Measurements from ENCODE around the gene CPNE5. TPM values are rescaled to one million over a fixed set of nuclear protein-coding genes. Genes with fewer than 3 reads are reported as not detected.
"Not testable (repeated sequence)": the region's sequence is repeated elsewhere in the genome, so short reads cannot be mapped to it uniquely, and the experiment has no call there.

CPNE5 gene
- total RNA-seq, 6 experiments from 2014 or later, result 0.12 to 0.37 (median 0.26) TPM; not detected in 2

DNA sequence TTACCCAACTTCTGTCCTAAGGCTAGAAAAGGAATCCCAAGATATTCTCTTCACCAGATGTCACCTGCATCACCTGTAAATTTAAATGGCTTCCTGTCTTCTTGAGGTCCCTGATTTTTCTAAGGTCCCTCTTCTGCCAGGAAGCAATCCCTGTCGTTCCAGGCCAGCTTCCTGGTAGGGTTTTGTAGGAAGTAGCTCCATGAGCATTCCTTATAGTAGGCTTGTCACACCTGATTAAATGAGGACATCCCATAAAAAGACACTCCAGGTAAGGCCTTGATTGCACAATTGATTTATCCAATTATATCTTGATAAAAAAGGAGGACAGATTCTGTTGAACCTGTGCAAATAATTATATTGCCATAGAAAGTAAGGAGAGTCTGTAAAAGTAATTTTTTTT is 132.9 kb downstream of the CPNE5 start:
- TF ChIP-seq, protein P1, sequence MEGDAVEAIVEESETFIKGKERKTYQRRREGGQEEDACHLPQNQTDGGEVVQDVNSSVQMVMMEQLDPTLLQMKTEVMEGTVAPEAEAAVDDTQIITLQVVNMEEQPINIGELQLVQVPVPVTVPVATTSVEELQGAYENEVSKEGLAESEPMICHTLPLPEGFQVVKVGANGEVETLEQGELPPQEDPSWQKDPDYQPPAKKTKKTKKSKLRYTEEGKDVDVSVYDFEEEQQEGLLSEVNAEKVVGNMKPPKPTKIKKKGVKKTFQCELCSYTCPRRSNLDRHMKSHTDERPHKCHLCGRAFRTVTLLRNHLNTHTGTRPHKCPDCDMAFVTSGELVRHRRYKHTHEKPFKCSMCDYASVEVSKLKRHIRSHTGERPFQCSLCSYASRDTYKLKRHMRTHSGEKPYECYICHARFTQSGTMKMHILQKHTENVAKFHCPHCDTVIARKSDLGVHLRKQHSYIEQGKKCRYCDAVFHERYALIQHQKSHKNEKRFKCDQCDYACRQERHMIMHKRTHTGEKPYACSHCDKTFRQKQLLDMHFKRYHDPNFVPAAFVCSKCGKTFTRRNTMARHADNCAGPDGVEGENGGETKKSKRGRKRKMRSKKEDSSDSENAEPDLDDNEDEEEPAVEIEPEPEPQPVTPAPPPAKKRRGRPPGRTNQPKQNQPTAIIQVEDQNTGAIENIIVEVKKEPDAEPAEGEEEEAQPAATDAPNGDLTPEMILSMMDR (IDR thresholded peaks at IDR 0.05), result no peak
- no peaks in the 10 kb centered on the region for H3K9me3 Mint-ChIP-seq
- H3K4me1 Mint-ChIP-seq (ENCODE audit: low read depth), result peaks cover 10% of the 10 kb centered on the region
- no peak overlapping the region for H3K4me3 Mint-ChIP-seq
- peaks cover 14% of the 10 kb centered on the region for H3K27me3 Mint-ChIP-seq (ENCODE audit: insufficient read depth)
- H3K27ac Mint-ChIP-seq, result no peak overlapping the region
- no peak for DNase-seq
- no peaks in the 10 kb centered on the region for H3K36me3 Mint-ChIP-seq (ENCODE audit: low read depth)

DNA sequence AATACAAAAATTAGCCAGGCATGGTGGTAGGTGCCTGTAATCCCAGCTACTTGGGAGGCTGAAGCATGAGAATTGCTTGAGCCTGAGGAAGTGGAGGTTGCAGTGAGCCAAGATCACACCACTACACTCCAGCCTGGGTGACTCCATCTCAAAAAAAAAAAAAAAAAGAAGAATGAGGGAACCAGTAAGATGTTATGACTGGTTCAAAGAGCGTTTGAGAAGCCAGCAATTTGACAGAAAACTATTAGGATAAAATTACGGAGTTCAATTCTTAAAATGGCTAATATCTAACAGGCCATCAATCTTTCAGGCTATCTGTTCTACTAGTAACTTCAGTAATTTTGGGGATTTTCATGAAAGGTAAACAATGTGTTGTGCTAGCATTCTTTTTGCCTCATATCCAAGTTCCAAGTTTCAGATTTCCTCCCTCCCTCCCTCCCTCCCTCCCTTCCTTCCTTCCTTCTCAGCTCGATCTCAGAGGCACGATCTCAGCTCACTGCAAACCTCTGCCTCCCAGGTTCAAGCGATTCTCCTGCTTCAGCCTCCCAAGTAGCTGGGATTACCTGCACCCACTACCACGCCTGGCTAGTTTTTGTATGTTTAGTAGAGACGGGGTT is 134.2 kb downstream of the CPNE5 start:
- not testable (repeated sequence) for H3K27ac Mint-ChIP-seq; H3K4me3 Mint-ChIP-seq; H3K36me3 Mint-ChIP-seq (ENCODE audit: low read depth); H3K9me3 Mint-ChIP-seq; DNase-seq
- Mint-ChIP-seq H3K27me3 (ENCODE audit: insufficient read depth) (peaks cover 12% of the 10 kb centered on the region), H3K4me1 (ENCODE audit: low read depth) (peaks cover 18% of the 10 kb centered on the region)

DNA sequence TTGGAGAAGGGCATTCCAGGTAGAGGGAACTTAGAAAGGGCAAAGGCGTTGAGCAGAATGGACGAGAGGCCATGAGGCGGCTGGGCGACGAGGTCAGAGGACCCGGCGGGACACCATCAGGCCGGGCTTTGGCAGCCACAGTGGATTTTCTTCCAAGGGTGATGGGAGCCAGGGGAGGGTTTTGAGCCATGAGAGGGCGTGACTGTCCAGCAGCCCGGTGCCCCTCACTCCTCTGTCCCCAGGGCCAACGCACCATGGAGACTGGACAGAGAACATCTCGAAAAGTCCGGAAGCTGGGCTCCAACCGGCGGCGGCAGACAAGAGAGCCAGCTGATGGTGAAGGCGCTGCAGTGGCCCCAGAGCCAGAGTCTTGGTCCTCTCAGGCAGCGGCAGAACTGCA is 135.3 kb downstream of the CPNE5 start:
- TF ChIP-seq, protein P1 (IDR thresholded peaks at IDR 0.05), result no peak
- Mint-ChIP-seq H3K4me3 (no peak overlapping the region), H3K27ac (no peak overlapping the region), H3K36me3 (ENCODE audit: low read depth) (no peaks in the 10 kb centered on the region), H3K4me1 (ENCODE audit: low read depth) (peaks cover 18% of the 10 kb centered on the region), H3K9me3 (no peaks in the 10 kb centered on the region), H3K27me3 (ENCODE audit: insufficient read depth) (peaks cover 10% of the 10 kb centered on the region)
- no peak for DNase-seq

DNA sequence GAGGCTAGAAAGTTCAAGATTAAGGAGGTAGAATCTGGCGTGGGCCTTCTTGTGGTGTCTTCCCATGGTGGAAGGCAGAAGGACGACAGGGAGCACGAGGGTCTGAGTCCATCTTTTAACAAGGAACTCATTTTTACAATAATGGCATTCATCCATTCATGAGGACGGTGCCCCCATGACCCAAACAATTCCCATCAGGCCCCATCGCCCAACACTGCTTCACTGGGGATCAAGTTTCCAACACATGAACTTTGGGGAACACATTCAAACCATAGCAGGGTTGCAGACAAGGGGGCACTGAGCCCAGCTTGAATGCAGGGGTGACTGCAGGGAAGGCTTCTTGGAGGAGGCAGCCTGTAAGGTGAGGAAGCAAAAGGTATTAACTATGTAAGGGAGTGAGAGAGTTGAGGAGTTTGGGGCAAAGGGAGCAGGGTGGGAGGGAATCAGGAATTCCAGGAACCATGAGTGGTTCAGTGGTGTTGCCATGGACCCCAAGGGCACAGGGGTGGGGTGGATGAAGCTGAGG is 136.1 kb downstream of the CPNE5 start:
- H3K27ac Mint-ChIP-seq, result no peak overlapping the region
- no peaks in the 10 kb centered on the region for H3K9me3 Mint-ChIP-seq
- no peak overlapping the region for H3K4me3 Mint-ChIP-seq
- no peak for DNase-seq
- peaks cover 14% of the 10 kb centered on the region for H3K27me3 Mint-ChIP-seq (ENCODE audit: insufficient read depth)
- H3K4me1 Mint-ChIP-seq (ENCODE audit: low read depth), result peaks cover 18% of the 10 kb centered on the region
- H3K36me3 Mint-ChIP-seq (ENCODE audit: low read depth), result no peaks in the 10 kb centered on the region
- TF ChIP-seq, protein P1 (IDR thresholded peaks at IDR 0.05), result no peak

DNA sequence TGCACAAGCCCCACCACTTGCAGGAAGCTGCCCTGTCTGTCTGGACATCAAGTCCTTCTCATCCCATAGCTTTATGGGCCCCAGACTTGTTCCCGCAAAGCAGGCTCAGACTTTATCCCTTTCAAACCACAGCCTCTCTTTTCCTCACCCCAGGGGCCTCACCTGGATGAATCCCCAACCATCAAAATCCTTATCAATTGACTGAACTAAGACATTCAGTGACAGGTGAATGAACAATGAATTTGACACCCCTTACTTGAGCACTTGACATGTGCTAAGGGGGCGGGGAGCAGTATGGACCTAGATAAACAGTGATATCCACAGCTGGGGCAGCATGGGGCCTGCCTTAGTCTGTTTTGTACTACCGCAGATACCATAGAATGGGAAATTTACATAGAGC is 136.6 kb downstream of the CPNE5 start:
- DNase-seq, result no peak
- Mint-ChIP-seq H3K4me1 (ENCODE audit: low read depth) (peaks cover 18% of the 10 kb centered on the region), H3K27me3 (ENCODE audit: insufficient read depth) (peaks cover 14% of the 10 kb centered on the region), H3K36me3 (ENCODE audit: low read depth) (no peaks in the 10 kb centered on the region), H3K27ac (no peak overlapping the region), H3K4me3 (no peak overlapping the region), H3K9me3 (no peaks in the 10 kb centered on the region)
- TF ChIP-seq, protein P1 (IDR thresholded peaks at IDR 0.05), result no peak

DNA sequence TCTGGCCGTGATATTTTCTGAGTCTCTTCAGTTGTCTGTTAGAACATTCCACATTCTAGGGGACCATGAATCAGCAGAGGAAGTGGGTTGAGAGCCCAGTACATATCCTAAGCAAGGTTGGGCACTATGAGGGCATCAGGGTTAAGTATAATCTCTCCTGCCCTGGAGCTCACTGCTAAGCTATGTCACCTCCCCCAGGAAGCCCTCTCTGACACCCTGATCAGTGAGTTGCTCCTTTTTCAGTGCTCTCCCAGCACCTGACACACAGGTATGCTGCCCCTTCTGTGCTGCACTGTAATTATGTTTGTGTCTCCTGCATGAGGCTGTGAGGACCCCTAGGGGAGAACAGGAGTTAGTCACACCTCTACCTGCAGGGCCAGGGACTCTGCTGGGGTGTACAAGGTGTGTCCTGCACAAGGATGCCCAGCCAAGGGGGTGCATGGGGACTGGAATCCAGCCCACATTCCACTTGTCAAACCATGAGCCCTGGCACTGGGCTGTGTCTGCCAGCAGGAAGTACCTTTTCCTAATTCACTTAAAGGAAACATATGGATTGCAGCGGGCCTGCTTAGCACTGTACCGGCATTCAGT is 137.7 kb downstream of the CPNE5 start:
- Mint-ChIP-seq H3K4me1 (ENCODE audit: low read depth) (peaks cover 18% of the 10 kb centered on the region), H3K36me3 (ENCODE audit: low read depth) (no peaks in the 10 kb centered on the region), H3K4me3 (no peak overlapping the region), H3K27ac (peak overlapping the region; percentile 29; the same call in 1 of the 2 replicates), H3K9me3 (no peaks in the 10 kb centered on the region), H3K27me3 (ENCODE audit: insufficient read depth) (peaks cover 14% of the 10 kb centered on the region)
- DNase-seq, result peak; percentile 50
- TF ChIP-seq, protein P1 (IDR thresholded peaks at IDR 0.05), result no peak
